Mucosa of stomach (tissue), 1 donor: ENCODE measurements around the gene ETNK1.
"Not testable (repeated sequence)": the region's sequence is repeated elsewhere in the genome, so short reads cannot be mapped to it uniquely, and the experiment has no call there.

Experiments used
- H3K27me3 ChIP-seq: one replicate; pipeline ENCODE4 v1.7.0; 2013; ENCODE audit warnings: mild to moderate bottlenecking, low read length; ENCODE audit not compliant: control insufficient read depth, insufficient read depth
- H3K36me3 ChIP-seq: one replicate; pipeline ENCODE4 v1.7.0; 2013; ENCODE audit warnings: low read length; ENCODE audit not compliant: control insufficient read depth, insufficient read depth
- H3K4me1 ChIP-seq: one replicate; pipeline ENCODE4 v1.7.0; 2013; ENCODE audit warnings: mild to moderate bottlenecking, low read length; ENCODE audit not compliant: control insufficient read depth, insufficient read depth
- H3K4me3 ChIP-seq: one replicate; pipeline ENCODE4 v1.7.0; 2013; ENCODE audit warnings: low read length
- H3K9ac ChIP-seq: one replicate; pipeline ENCODE4 v1.7.0; 2013; ENCODE audit warnings: mild to moderate bottlenecking, low read length, moderate library complexity
- H3K9me3 ChIP-seq: one replicate; pipeline ENCODE4 v1.7.0; 2013; ENCODE audit warnings: mild to moderate bottlenecking, low read length, moderate library complexity; ENCODE audit not compliant: control insufficient read depth
- donor health status: Pancreatic carcinoma.

ETNK1 gene

DNA sequence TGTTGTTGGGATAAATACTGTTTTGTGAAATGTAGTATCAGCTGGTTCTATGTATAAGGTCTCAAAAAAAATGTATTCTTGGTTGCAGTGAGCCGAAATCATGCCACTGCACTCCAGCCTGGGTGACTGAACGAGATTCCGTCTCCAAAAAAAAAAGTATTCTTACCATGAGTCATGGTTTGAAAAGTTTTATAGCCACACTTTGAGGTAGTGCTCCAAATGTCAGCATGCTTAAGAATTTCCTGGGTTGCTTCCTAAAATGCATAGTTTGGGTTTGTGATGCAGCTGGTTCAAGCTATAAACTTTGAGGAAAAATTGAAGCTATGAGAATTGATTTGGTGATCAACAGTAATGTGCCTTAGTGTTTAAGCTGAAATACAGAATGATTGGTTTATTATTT is 48.0 kb downstream of the ETNK1 start:
- H3K9me3 ChIP-seq = no peaks in the 10 kb centered on the region
- no peak overlapping the region for H3K4me3 ChIP-seq
- H3K9ac ChIP-seq = no peak overlapping the region
- no peaks in the 10 kb centered on the region for H3K4me1 ChIP-seq
- no peaks in the 10 kb centered on the region for H3K36me3 ChIP-seq
- H3K27me3 ChIP-seq = no peaks in the 10 kb centered on the region

DNA sequence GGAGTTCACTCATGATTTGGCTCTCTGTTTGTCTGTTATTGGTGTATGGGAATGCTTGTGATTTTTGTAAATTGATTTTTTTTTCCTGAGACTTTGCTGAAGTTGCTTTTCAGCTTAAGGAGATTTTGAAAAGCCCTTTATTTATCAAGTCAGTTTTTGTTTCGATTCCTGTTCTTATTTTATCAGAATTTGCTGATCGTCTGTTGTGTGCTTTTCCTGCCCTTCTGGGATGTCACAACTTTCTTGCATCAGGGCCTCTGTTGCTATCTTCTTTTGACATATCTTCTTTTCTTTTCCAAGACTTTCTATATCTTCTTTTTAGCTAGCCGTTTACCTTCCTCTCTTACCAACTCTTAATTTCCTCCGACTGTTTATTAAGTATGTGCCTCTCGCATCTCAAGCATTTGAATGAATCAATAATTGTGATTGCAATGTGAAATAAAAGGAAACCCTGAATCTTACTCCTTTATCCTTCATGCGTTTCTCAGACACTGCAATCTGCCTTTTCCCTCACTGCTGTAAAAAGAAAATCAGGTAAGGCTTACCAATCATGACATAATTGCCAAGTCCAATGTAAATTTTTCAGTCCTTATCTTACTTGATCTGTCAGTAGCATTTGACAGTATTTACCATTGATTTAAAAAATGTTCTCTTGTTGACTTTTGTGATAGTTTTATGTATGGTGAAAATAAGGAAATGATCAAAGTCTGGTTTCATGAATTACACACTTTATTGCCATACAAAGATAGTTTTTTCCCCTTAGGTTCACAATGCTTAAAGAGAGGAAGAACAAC is 53.0 kb downstream of the ETNK1 start:
- Histone ChIP-seq H3K4me3 (no peak overlapping the region), H3K36me3 (no peaks in the 10 kb centered on the region), H3K9ac (no peak overlapping the region), H3K9me3 (no peaks in the 10 kb centered on the region), H3K4me1 (peaks cover 14% of the 10 kb centered on the region), H3K27me3 (no peaks in the 10 kb centered on the region)

DNA sequence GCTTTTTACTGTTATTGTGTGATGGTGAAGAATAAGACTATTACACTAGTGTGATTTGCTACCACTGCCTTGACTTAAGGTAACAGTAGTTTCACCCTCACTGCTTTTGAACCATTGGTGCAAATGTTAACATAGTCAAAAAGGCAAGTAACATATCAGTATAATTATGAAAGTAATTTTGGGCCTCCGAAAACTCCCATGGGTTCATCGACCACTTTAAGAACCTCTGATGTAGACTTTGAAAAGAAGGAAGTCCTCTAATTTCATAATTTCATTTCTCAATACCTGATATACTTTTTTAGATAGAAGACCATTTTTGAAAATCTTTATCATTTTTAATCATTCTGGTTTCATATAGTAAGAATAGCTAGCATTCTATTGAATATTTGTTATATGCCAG is 57.7 kb downstream of the ETNK1 start:
- Histone ChIP-seq H3K4me1 (peaks cover 14% of the 10 kb centered on the region), H3K9me3 (no peaks in the 10 kb centered on the region), H3K4me3 (no peak overlapping the region), H3K9ac (no peak overlapping the region), H3K27me3 (no peaks in the 10 kb centered on the region), H3K36me3 (no peaks in the 10 kb centered on the region)

DNA sequence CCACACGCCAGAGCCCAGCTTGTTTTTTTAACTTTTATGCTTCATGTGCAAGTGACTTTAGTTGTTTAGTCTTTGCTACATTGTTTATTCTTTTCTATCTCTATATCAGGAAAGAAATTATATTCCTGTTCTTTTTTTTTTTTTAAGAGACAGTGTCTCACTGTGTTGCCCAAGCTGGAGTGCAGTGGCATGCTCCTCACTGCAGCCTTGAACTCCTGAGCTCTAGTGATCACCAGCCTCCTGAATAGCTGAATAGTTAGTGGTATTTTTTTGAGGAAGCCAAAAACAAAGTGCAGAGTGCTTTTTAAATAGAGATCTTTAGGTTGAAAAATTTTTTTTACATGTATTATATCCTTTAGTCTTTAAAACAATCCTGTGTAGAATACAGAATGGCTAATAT is 58.2 kb downstream of the ETNK1 start:
- no peak overlapping the region for H3K9ac ChIP-seq
- no peaks in the 10 kb centered on the region for H3K36me3 ChIP-seq

DNA sequence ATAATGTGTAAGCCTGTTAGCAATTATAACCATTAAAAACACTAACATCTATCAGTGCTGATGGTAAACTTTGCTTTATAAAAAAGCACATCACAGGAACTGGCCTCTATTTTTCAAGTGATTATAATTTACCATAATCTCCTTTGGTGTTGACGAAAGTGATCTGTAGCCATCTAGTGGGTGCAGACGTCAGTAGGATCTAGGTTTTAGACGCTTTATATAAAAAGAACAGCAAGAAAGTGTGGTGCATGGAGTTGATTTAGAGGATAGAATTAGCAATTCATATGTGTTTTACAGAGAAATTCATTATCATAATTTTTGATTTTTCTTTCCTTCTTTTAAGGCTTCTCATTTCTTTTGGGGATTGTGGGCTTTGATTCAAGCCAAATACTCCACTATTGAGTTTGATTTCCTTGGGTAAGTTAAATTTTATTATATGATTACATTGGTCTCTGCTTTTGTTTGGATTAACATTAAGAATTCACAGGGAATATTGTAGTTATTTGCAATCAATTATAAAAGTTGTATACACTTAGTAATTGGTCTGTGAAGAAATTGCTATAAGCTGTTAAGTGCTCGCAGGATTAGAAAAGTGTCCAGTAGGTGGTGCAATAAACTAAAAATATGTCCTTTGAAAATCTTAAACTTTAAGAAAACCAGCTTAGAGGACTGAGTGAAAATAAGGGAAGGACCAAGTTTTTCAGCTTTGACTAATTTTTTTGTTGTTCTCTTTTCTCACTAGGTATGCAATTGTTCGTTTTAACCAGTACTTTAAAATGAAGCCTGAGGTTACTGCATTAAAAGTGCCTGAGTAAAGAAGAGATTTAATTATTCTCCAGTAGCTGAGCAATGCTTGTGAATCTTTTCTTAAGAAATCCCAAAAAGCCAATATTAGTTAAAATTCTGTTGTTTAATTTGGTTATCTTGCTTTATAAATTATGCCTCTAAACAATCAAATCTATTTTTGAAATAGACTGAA is 59.5 kb downstream of the ETNK1 start:
- no peak overlapping the region for H3K4me3 ChIP-seq
- no peaks in the 10 kb centered on the region for H3K9me3 ChIP-seq
- H3K36me3 ChIP-seq = no peaks in the 10 kb centered on the region
- no peak overlapping the region for H3K9ac ChIP-seq
- H3K27me3 ChIP-seq = no peaks in the 10 kb centered on the region
- peaks cover 1% of the 10 kb centered on the region for H3K4me1 ChIP-seq

More for the DNA sequence above, 58.2 kb downstream of the ETNK1 start:
- Histone ChIP-seq H3K4me1 (peaks cover 14% of the 10 kb centered on the region), H3K9me3 (no peaks in the 10 kb centered on the region), H3K27me3 (no peaks in the 10 kb centered on the region), H3K4me3 (no peak overlapping the region)

DNA sequence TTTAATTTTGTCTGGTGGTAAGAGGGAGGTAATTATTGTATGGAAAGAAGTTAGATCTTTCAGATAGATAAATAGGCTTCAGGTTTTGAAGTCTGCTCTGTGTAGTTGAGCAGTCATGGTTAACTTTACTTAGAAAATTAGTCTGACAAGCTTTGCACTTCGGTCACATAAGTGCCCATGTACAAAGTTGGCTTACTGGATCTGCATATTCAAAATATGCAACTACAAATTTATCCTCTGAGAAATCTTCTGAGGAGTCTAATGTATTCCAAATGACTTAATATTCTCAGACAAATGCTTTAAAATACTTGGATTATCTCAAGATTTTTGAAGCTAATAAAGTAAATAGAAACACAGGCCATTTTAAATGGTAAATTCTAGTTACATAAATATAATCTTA is 61.2 kb downstream of the ETNK1 start:
- Histone ChIP-seq H3K9me3 (no peaks in the 10 kb centered on the region), H3K27me3 (no peaks in the 10 kb centered on the region), H3K4me1 (no peaks in the 10 kb centered on the region), H3K9ac (no peak overlapping the region), H3K4me3 (no peak overlapping the region), H3K36me3 (no peaks in the 10 kb centered on the region)

DNA sequence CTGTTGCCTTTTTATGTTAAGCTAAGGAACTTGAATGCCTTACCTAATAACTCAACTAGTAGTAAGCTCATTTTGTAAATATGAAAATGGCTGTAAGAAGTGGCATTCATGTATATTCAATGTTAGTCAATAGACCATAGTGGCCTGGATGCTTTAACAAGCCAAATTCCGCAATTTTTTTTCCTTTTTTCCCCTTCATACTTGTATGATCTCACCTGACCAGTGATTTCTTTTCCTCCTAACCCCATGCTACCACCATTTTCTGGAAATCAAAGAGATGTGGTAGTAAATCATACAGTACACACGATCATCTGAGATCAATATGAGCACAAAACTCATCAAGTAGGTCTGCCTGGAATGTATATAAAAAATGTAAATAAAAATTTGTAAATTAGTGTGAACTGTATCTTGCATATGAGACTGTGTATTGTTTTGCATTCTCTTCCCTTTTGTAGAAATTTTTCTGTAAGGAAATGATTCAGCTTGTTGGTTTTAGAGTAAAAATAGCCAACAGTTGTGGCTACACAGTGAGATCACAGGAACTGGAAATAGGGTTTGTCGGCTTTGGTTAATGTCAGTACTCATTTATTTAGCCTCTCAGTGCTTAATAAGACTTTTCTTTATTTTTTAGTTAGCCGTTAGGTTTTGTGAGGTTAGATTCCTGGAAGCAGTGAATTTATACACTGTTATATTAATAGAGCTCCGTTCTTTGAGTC is 62.5 kb downstream of the ETNK1 start:
- no peaks in the 10 kb centered on the region for H3K27me3 ChIP-seq
- no peak overlapping the region for H3K9ac ChIP-seq
- H3K4me1 ChIP-seq = no peaks in the 10 kb centered on the region
- H3K4me3 ChIP-seq = no peak overlapping the region
- no peaks in the 10 kb centered on the region for H3K36me3 ChIP-seq
- H3K9me3 ChIP-seq = no peaks in the 10 kb centered on the region

DNA sequence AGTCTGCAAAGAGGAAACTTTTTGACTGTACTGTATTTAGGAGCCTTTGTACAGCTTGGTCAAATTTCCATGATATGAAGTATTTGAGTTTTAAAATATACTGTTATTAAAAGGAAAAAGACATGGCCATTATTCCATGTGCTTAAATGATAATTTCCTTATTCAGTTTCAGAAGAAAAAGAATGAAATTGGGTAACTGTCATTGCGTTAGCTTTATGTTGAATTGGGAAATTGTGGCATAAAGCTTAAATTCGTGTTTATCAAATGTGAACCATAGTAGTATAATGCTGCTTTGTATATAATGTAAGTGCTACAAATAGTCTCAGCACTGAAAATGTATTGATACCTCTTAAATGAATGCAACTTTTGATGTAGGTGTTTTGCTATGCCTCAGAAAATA is 64.9 kb downstream of the ETNK1 start:
- no peak overlapping the region for H3K4me3 ChIP-seq
- no peaks in the 10 kb centered on the region for H3K9me3 ChIP-seq
- H3K36me3 ChIP-seq = no peaks in the 10 kb centered on the region
- no peaks in the 10 kb centered on the region for H3K27me3 ChIP-seq
- no peaks in the 10 kb centered on the region for H3K4me1 ChIP-seq
- no peak overlapping the region for H3K9ac ChIP-seq

DNA sequence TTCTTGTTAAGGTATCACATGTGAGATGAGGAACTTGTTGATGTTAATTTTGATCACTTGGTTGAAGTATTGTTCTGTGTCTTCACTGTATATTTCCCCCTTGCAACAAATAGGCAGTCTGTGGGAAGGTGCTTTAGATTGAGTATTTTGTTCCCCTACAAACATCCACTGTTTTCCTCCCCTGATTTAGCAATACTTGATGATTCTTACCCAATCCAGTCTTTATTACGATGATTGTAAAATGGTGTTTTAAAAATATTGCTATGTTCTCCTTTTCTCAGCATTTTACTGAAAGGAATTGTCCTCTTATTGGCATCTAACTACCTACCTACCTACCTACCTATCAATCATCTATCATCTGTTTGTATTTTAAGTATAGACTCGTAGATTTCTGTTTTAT is 66.3 kb downstream of the ETNK1 start:
- Histone ChIP-seq H3K36me3 (no peaks in the 10 kb centered on the region), H3K4me3 (no peak overlapping the region), H3K4me1 (no peaks in the 10 kb centered on the region), H3K9ac (no peak overlapping the region), H3K27me3 (no peaks in the 10 kb centered on the region), H3K9me3 (no peaks in the 10 kb centered on the region)

DNA sequence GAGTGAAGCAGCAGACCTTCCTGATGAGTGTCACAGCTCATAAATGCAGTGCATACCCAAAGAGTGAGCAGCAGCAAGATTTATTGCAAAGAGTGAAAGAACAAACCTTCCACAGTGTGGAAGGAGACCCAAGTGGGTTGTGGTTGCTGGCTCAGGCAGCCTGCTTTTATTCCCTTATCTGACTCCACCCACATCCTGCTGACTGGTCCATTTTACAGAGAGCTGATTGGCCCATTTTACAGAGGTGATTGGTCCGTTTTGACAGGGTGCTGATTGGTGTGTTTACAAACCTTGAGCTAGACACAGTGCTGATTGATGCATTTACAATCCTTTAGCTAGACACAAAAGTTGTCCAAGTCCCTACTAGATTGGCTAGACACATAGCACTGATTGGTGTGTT is 67.5 kb downstream of the ETNK1 start:
- not testable (repeated sequence) for H3K9ac ChIP-seq, H3K27me3 ChIP-seq, H3K9me3 ChIP-seq, H3K4me3 ChIP-seq, H3K4me1 ChIP-seq, H3K36me3 ChIP-seq

DNA sequence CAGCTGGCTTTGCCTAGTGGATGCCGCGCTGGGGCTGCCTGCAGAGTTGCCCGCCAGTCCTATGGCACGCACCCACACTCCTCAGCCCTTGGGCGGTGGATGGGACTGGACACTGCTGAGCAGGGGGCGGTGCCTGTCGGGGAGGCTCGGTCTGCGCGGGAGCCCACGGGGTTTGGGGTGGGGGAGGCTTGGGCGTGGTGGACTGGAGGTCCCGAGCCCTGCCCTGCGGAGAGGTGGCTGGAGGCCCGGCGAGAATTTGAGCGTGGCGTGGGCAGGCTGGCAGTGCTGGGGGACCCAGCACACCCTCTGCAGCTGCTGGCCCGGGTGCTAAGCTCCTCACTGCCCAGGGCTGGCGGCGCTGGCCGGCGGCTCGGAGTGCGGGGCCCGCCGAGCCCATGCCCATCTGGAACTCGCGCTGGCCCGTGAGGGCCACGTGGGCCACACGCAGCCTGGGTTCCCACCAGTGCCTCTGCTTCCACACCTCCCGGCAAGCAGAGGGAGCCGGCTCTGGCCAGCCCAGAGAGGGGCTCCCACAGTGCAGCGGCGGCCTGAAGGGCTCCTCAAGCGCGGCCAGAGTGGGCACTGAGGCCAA is 68.1 kb downstream of the ETNK1 start:
- H3K27me3 ChIP-seq = no peaks in the 10 kb centered on the region
- no peaks in the 10 kb centered on the region for H3K9me3 ChIP-seq
- H3K36me3 ChIP-seq = no peaks in the 10 kb centered on the region
- no peak overlapping the region for H3K4me3 ChIP-seq
- no peaks in the 10 kb centered on the region for H3K4me1 ChIP-seq
- H3K9ac ChIP-seq = no peak overlapping the region
